SK-N-MC (cell line): Measurements from ENCODE around the gene TMEM259.

Experiments
- DNase-seq: peaks from one replicate; pipeline ENCODE4 v3.0.0-alpha.2; 2011; ENCODE audit warnings: low read depth, low spot score
- H3K27ac ChIP-seq: fragments of 200-600 bp; sonication (generic); 2 replicates; pipeline ENCODE4 v1.5.1; 2016; ENCODE audit warnings: mixed run types
- H3K36me3 ChIP-seq: fragments of 200-600 bp; sonication (generic); 2 replicates; pipeline ENCODE4 v1.6.1; 2017; ENCODE audit warnings: antibody characterized with exemption, low read length, mixed read lengths; ENCODE audit not compliant: insufficient read depth
- H3K4me3 ChIP-seq: fragments of 200-600 bp; sonication (generic); 2 replicates; pipeline ENCODE4 v1.5.1; 2016
- H3K9ac ChIP-seq: fragments of 200-600 bp; sonication (generic); 2 replicates; pipeline ENCODE4 v1.8.0; 2017; ENCODE audit warnings: mixed run types, mixed read lengths; ENCODE audit not compliant: insufficient read length
- H3K9me3 ChIP-seq: fragments of 200-600 bp; sonication (generic); 2 replicates; pipeline ENCODE4 v1.6.1; 2017; ENCODE audit warnings: low read depth, mild to moderate bottlenecking, antibody characterized with exemption, low read length, moderate library complexity, mixed read lengths
- EZH2 ChIP-seq: fragments of 200-600 bp; sonication (generic); IDR thresholded peaks from one replicate; pipeline ENCODE4 v1.6.1; 2017; ENCODE audit warnings: antibody characterized with exemption
- FOXP2 ChIP-seq: optimal IDR thresholded peaks from 2 replicates; pipeline ENCODE3; 2011; ENCODE audit warnings: mild to moderate bottlenecking, moderate library complexity; ENCODE audit not compliant: insufficient read depth; ENCODE audit errors: extremely low read length, control extremely low read depth
- POLR2AphosphoS5 ChIP-seq: IDR thresholded peaks from 2 replicates; pipeline ENCODE4 v1.6.1; 2012; ENCODE audit warnings: mild to moderate bottlenecking, low read depth, low read length, borderline replicate concordance

TMEM259 gene

GRCh38 chr19:995051-995827 is 25.7 kb downstream of the TMEM259 start:
- H3K36me3 ChIP-seq, result peaks cover 15% of the 10 kb centered on the region; the same call in 1 of the 2 replicates
- no peak for DNase-seq
- no peak overlapping the region for H3K4me3 ChIP-seq

GRCh38 chr19:994516-994915 is 26.4 kb downstream of the TMEM259 start:
- Histone ChIP-seq H3K4me3 (no peak overlapping the region), H3K27ac (no peak overlapping the region), H3K9me3 (no peaks in the 10 kb centered on the region), H3K9ac (no peak overlapping the region), H3K36me3 (peaks cover 21% of the 10 kb centered on the region; the same call in 1 of the 2 replicates)
- TF ChIP-seq FOXP2, result no peak
- no peak for TF ChIP-seq EZH2
- no peak for TF ChIP-seq POLR2AphosphoS5
- no peak for DNase-seq

More at GRCh38 chr19:995051-995827, 25.7 kb downstream of the TMEM259 start:
- no peak overlapping the region for H3K27ac ChIP-seq
- TF ChIP-seq FOXP2 (no peak), EZH2 (no peak), POLR2AphosphoS5 (no peak)
- no peaks in the 10 kb centered on the region for H3K9me3 ChIP-seq
- H3K9ac ChIP-seq, result no peak overlapping the region

GRCh38 chr19:993831-994393 is 27.0 kb downstream of the TMEM259 start:
- H3K36me3 ChIP-seq, result peaks cover 21% of the 10 kb centered on the region; the same call in 1 of the 2 replicates

GRCh38 chr19:993361-993830 is 27.5 kb downstream of the TMEM259 start:
- Histone ChIP-seq H3K27ac (no peak overlapping the region), H3K4me3 (no peak overlapping the region), H3K9ac (no peak overlapping the region), H3K36me3 (peaks cover 21% of the 10 kb centered on the region; the same call in 1 of the 2 replicates), H3K9me3 (no peaks in the 10 kb centered on the region)
- no peak for TF ChIP-seq POLR2AphosphoS5
- no peak for TF ChIP-seq FOXP2
- no peak for TF ChIP-seq EZH2
- no peak for DNase-seq

More at GRCh38 chr19:993831-994393, 27.0 kb downstream of the TMEM259 start:
- DNase-seq, result no peak
- H3K27ac ChIP-seq, result no peak overlapping the region
- no peak overlapping the region for H3K9ac ChIP-seq
- TF ChIP-seq POLR2AphosphoS5 (no peak), EZH2 (no peak), FOXP2 (no peak)
- H3K9me3 ChIP-seq, result no peaks in the 10 kb centered on the region
- H3K4me3 ChIP-seq, result no peak overlapping the region

- TF ChIP-seq POLR2AphosphoS5 (no peak), EZH2 (no peak), FOXP2 (no peak)
- H3K9ac ChIP-seq, result no peak overlapping the region
- H3K36me3 ChIP-seq, result peaks cover 21% of the 10 kb centered on the region; the same call in 1 of the 2 replicates
Observed at GRCh38 chr19:992670-993055, 28.3 kb downstream of the TMEM259 start.

GRCh38 chr19:991932-992669 is 28.8 kb downstream of the TMEM259 start:
- H3K9ac ChIP-seq, result no peak overlapping the region
- no peak for DNase-seq
- H3K9me3 ChIP-seq, result no peaks in the 10 kb centered on the region
- no peak overlapping the region for H3K27ac ChIP-seq
- TF ChIP-seq FOXP2, result no peak
- TF ChIP-seq POLR2AphosphoS5, result no peak
- no peak for TF ChIP-seq EZH2
- no peak overlapping the region for H3K4me3 ChIP-seq
- peaks cover 24% of the 10 kb centered on the region; the same call in 1 of the 2 replicates for H3K36me3 ChIP-seq

More at GRCh38 chr19:992670-993055, 28.3 kb downstream of the TMEM259 start:
- H3K4me3 ChIP-seq, result no peak overlapping the region
- DNase-seq, result no peak
- no peak overlapping the region for H3K27ac ChIP-seq
- H3K9me3 ChIP-seq, result no peaks in the 10 kb centered on the region

- Histone ChIP-seq H3K27ac (no peak overlapping the region), H3K9ac (no peak overlapping the region), H3K9me3 (no peaks in the 10 kb centered on the region), H3K4me3 (no peak overlapping the region), H3K36me3 (peaks cover 29% of the 10 kb centered on the region; the same call in 1 of the 2 replicates)
- TF ChIP-seq POLR2AphosphoS5 (no peak), EZH2 (no peak), FOXP2 (no peak)
- no peak for DNase-seq
Observed at GRCh38 chr19:991174-991931, 29.6 kb downstream of the TMEM259 start.

GRCh38 chr19:990746-991145 is 30.2 kb downstream of the TMEM259 start:
- Histone ChIP-seq H3K27ac (no peak overlapping the region), H3K4me3 (no peak overlapping the region), H3K9ac (no peak overlapping the region), H3K9me3 (no peaks in the 10 kb centered on the region), H3K36me3 (peaks cover 35% of the 10 kb centered on the region; the same call in 1 of the 2 replicates)
- DNase-seq, result no peak
- TF ChIP-seq EZH2 (no peak), POLR2AphosphoS5 (no peak), FOXP2 (no peak)
